Endothelial cell (in vitro differentiated cells): ENCODE results near the gene ZNF480. TPM values are rescaled to one million over a fixed set of nuclear protein-coding genes. Genes with fewer than 3 reads are reported as not detected.
"Not testable (repeated sequence)": the region's sequence is repeated elsewhere in the genome, so short reads cannot be mapped to it uniquely, and the experiment has no call there.

ENCODE experiments used
- DNase-seq: peaks from one replicate; pipeline ENCODE4 v3.0.0; 2021; ENCODE audit warnings: low spot score
- H3K27ac Mint-ChIP-seq: one replicate; pipeline ENCODE4 v1.8.0; 2021; ENCODE audit warnings: mixed read lengths, inconsistent platforms; ENCODE audit not compliant: unreplicated experiment
- H3K27me3 Mint-ChIP-seq: one replicate; pipeline ENCODE4 v1.8.0; 2021; ENCODE audit warnings: mild to moderate bottlenecking, moderate library complexity, mixed read lengths, inconsistent platforms; ENCODE audit not compliant: unreplicated experiment
- H3K36me3 Mint-ChIP-seq: one replicate; pipeline ENCODE4 v1.8.0; 2021; ENCODE audit warnings: mild to moderate bottlenecking, low read depth, mixed read lengths, inconsistent platforms; ENCODE audit not compliant: unreplicated experiment
- H3K4me1 Mint-ChIP-seq: one replicate; pipeline ENCODE4 v1.8.0; 2021; ENCODE audit warnings: mild to moderate bottlenecking, mixed read lengths, inconsistent platforms; ENCODE audit not compliant: unreplicated experiment
- H3K4me3 Mint-ChIP-seq: one replicate; pipeline ENCODE4 v1.8.0; 2021; ENCODE audit warnings: mild to moderate bottlenecking, mixed read lengths, inconsistent platforms; ENCODE audit not compliant: unreplicated experiment
- H3K9me3 Mint-ChIP-seq: one replicate; pipeline ENCODE4 v1.8.0; 2021; ENCODE audit warnings: mixed read lengths, inconsistent platforms; ENCODE audit not compliant: unreplicated experiment
- total RNA-seq: library from RNA; stranded (reverse); fragmentation: NEBNext Ultra II Directional; extraction: Animal tissue kit (Norgen Biotek cat#: 25700); gene quantifications from one replicate; pipeline ENCODE4 v1.2.1, GENCODE V29; 2021; ENCODE audit not compliant: unreplicated experiment
- TF ChIP-seq, protein P1 (sequence below): fragments of 200-600 bp; sonication (generic); IDR thresholded peaks from one replicate; pipeline ENCODE4 v1.5.0; 2021; ENCODE audit warnings: antibody characterized with exemption; ENCODE audit not compliant: unreplicated experiment

Gene ZNF480
- total RNA-seq, 1 donor from 2014 or later: 18.1 TPM

DNA sequence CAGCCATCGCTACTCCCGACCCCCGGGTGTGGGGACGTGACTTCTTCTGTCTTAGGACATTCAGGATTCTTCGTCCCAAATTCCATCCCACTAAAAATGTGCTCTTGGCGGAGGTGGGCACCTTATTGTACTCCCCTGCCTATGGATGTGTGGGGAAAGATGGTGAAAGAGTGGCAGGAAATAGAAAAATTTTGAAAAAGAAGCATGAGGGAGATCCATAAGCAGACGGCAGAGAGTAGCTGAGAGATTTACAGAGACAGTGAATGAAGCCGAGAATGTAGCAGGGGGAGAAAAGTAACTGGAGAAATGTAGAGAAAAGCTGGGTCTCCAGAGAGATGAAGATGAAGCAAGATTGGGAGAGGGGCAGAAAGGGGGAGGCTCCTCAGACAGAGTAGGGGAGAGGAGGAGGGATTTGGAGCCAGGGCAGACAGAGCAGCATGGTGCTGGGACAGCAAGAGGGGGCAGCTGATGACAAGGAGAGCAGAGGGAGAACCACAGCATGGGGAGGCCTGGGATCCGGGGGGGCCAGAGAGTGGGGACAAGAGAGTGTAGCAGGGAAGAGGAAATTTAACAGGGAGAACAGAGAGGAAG is 39.9 kb downstream of the ZNF480 start:
- peaks cover 7% of the 10 kb centered on the region for H3K27me3 Mint-ChIP-seq
- peak overlapping the region; percentile 86 for H3K27ac Mint-ChIP-seq
- peaks cover 12% of the 10 kb centered on the region for H3K9me3 Mint-ChIP-seq
- H3K36me3 Mint-ChIP-seq: peaks cover 25% of the 10 kb centered on the region
- TF ChIP-seq, protein P1, sequence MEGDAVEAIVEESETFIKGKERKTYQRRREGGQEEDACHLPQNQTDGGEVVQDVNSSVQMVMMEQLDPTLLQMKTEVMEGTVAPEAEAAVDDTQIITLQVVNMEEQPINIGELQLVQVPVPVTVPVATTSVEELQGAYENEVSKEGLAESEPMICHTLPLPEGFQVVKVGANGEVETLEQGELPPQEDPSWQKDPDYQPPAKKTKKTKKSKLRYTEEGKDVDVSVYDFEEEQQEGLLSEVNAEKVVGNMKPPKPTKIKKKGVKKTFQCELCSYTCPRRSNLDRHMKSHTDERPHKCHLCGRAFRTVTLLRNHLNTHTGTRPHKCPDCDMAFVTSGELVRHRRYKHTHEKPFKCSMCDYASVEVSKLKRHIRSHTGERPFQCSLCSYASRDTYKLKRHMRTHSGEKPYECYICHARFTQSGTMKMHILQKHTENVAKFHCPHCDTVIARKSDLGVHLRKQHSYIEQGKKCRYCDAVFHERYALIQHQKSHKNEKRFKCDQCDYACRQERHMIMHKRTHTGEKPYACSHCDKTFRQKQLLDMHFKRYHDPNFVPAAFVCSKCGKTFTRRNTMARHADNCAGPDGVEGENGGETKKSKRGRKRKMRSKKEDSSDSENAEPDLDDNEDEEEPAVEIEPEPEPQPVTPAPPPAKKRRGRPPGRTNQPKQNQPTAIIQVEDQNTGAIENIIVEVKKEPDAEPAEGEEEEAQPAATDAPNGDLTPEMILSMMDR: no peak
- peaks cover 15% of the 10 kb centered on the region for H3K4me1 Mint-ChIP-seq
- peak; percentile 4 for DNase-seq
- H3K4me3 Mint-ChIP-seq: peak overlapping the region; percentile 96

DNA sequence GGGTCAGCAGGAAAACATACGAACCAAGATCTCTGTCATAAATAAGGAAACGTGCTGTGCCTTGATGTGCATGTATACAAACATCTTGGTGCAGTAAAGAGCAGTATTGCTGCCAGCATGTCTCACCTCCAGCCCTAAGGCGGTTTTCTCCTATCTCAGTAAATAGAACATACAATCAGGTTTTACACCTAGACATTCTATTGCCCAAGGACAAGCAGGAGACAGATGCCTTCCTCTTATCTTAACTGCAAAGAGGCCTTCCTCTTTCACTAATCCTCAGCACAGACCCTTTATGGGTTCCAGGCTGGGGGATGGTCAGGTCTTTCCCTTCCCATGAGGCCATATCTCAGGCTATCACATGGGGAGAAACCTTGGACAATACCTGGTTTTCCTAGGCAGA is 42.1 kb downstream of the ZNF480 start:
- H3K27me3 Mint-ChIP-seq, H3K4me3 Mint-ChIP-seq, DNase-seq, H3K27ac Mint-ChIP-seq, H3K9me3 Mint-ChIP-seq: not testable (repeated sequence)
- H3K36me3 Mint-ChIP-seq: peaks cover 23% of the 10 kb centered on the region
- H3K4me1 Mint-ChIP-seq: peaks cover 15% of the 10 kb centered on the region

DNA sequence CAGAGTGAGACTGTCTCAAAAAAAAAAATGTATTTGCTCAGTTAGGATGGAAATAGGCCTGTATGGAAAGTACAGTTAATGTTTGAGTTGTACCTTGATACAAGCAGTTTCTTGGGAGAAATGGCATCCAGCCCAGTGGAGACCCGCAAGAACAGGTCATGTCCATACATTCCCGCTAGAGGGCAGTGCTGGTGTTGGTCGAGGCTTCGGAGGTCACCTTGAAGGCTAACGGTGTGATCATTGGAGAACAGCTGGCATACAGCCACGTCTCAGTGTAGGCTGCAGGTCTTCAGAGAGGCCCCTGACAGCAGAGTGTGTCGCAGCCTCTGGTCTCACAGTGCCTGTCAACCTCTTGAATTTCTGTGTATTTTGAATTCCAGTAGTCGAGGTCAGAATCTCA is 46.6 kb downstream of the ZNF480 start:
- TF ChIP-seq, protein P1: peak; percentile 67
- H3K9me3 Mint-ChIP-seq: no peaks in the 10 kb centered on the region
- H3K27ac Mint-ChIP-seq: no peak overlapping the region
- H3K36me3 Mint-ChIP-seq: peaks cover 21% of the 10 kb centered on the region
- peaks cover 3% of the 10 kb centered on the region for H3K27me3 Mint-ChIP-seq
- H3K4me3 Mint-ChIP-seq: no peak overlapping the region
- peak; percentile 66 for DNase-seq
- H3K4me1 Mint-ChIP-seq: no peaks in the 10 kb centered on the region

DNA sequence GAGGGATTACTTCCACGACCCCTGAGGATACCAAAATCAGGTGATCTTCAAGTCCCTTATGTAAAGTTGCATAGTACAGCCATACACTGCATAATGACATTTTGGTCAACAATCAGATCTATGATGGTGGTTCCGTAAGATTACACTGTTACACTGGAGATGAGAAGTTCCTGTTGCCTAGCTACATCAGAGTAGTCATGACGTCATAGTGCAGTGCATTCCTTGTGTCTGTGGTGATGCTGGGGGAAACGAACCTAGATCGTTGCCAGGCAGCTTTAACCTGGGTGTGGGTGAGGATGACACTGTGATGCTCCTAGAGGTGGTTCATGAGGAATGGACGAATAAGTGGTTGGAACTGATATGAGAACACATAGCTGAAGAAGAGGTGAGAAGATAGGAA is 48.2 kb downstream of the ZNF480 start:
- DNase-seq: no peak
- Mint-ChIP-seq H3K4me3 (peak overlapping the region; percentile 43), H3K36me3 (peaks cover 32% of the 10 kb centered on the region), H3K27me3 (peaks cover 3% of the 10 kb centered on the region), H3K4me1 (no peaks in the 10 kb centered on the region), H3K27ac (peak overlapping the region; percentile 66), H3K9me3 (no peaks in the 10 kb centered on the region)
- TF ChIP-seq, protein P1: no peak

DNA sequence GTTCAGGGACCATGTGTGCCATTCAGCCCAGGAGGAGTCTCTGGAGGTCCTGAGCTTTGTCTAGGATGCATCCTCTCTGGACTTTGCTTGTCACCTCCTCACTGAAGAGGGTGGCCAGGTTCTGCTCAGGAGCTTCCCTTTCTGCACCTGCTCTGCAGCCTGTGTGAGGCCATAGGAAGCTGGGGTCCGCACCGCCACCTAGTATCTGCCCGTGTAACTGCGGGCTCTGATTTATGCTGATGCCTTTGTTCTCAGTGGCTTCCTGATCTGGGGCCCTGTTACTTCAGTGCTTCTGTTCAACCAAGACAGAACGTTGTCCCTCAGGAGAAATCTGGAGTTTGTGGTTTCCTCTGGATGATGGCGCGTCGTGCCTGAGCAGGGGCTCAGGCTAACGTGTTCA is 54.5 kb downstream of the ZNF480 start:
- peaks cover 6% of the 10 kb centered on the region for H3K9me3 Mint-ChIP-seq
- peaks cover 7% of the 10 kb centered on the region for H3K27me3 Mint-ChIP-seq
- peaks cover 72% of the 10 kb centered on the region for H3K36me3 Mint-ChIP-seq
- peak overlapping the region; percentile 61 for H3K27ac Mint-ChIP-seq
- DNase-seq: peak; percentile 4
- peak overlapping the region; percentile 56 for H3K4me3 Mint-ChIP-seq
- no peaks in the 10 kb centered on the region for H3K4me1 Mint-ChIP-seq
- TF ChIP-seq, protein P1: no peak
